Measurements from ENCODE around the gene PGD. TPM values are rescaled to one million over a fixed set of nuclear protein-coding genes. Genes with fewer than 3 reads are reported as not detected.

PGD gene
- 208 and 239 TPM in 2 replicates for total RNA-seq

- DNase-seq (ENCODE audit: low read depth): peak; percentile 86
- TF ChIP-seq CTCF (IDR thresholded peaks at IDR 0.05; ENCODE audit: insufficient read depth, low read length, poor library complexity, severe bottlenecking): no peak
- H3K4me3 ChIP-seq (ENCODE audit: low read depth, low read length): peak within 1 kb of the TSS; percentile 92
- H3K27me3 ChIP-seq (ENCODE audit: control insufficient read depth, insufficient read depth, low read length): no peaks in the 10 kb centered on the region
- H3K36me3 ChIP-seq (ENCODE audit: control insufficient read depth, insufficient read depth, low read length): peaks cover 1% of the 10 kb centered on the region
Measured at GRCh38 chr1:10398734-10399443, at the start of gene PGD. Gene PGD, plus strand, starts transcription at chr1:10399064. Its CDS starts 54 bp downstream, at chr1:10399118.

- no peak for TF ChIP-seq CTCF (IDR thresholded peaks at IDR 0.05; ENCODE audit: insufficient read depth, low read length, poor library complexity, severe bottlenecking)
- Histone ChIP-seq H3K27me3 (ENCODE audit: control insufficient read depth, insufficient read depth, low read length) (no peaks in the 10 kb centered on the region), H3K4me3 (ENCODE audit: low read depth, low read length) (no peak overlapping the region), H3K36me3 (ENCODE audit: control insufficient read depth, insufficient read depth, low read length) (no peaks in the 10 kb centered on the region)
- DNase-seq (ENCODE audit: low read depth): no peak
Measured at GRCh38 chr1:10353282-10353681, 45.6 kb upstream of the PGD start.

- no peaks in the 10 kb centered on the region for H3K27me3 ChIP-seq (ENCODE audit: control insufficient read depth, insufficient read depth, low read length)
- no peak for DNase-seq (ENCODE audit: low read depth)
- H3K36me3 ChIP-seq (ENCODE audit: control insufficient read depth, insufficient read depth, low read length): no peaks in the 10 kb centered on the region
- TF ChIP-seq CTCF (IDR thresholded peaks at IDR 0.05; ENCODE audit: insufficient read depth, low read length, poor library complexity, severe bottlenecking): no peak
- no peak overlapping the region for H3K4me3 ChIP-seq (ENCODE audit: low read depth, low read length)
Measured at GRCh38 chr1:10353693-10354092, 45.2 kb upstream of the PGD start.

- Histone ChIP-seq H3K27me3 (ENCODE audit: control insufficient read depth, insufficient read depth, low read length) (no peaks in the 10 kb centered on the region), H3K36me3 (ENCODE audit: control insufficient read depth, insufficient read depth, low read length) (peaks cover under 1% of the 10 kb centered on the region), H3K4me3 (ENCODE audit: low read depth, low read length) (no peak overlapping the region)
- TF ChIP-seq CTCF (IDR thresholded peaks at IDR 0.05; ENCODE audit: insufficient read depth, low read length, poor library complexity, severe bottlenecking): no peak
- no peak for DNase-seq (ENCODE audit: low read depth)
Measured at GRCh38 chr1:10360045-10360444, 38.8 kb upstream of the PGD start.

- Histone ChIP-seq H3K4me3 (ENCODE audit: low read depth, low read length) (no peak overlapping the region), H3K27me3 (ENCODE audit: control insufficient read depth, insufficient read depth, low read length) (no peaks in the 10 kb centered on the region), H3K36me3 (ENCODE audit: control insufficient read depth, insufficient read depth, low read length) (peaks cover 2% of the 10 kb centered on the region)
- no peak for DNase-seq (ENCODE audit: low read depth)
- no peak for TF ChIP-seq CTCF (IDR thresholded peaks at IDR 0.05; ENCODE audit: insufficient read depth, low read length, poor library complexity, severe bottlenecking)
Measured at GRCh38 chr1:10361515-10361914, 37.3 kb upstream of the PGD start.

GRCh38 chr1:10368194-10368593 lies 30.7 kb upstream of the PGD start:
- TF ChIP-seq CTCF (IDR thresholded peaks at IDR 0.05; ENCODE audit: insufficient read depth, low read length, poor library complexity, severe bottlenecking): no peak
- no peaks in the 10 kb centered on the region for H3K27me3 ChIP-seq (ENCODE audit: control insufficient read depth, insufficient read depth, low read length)
- no peak for DNase-seq (ENCODE audit: low read depth)
- no peak overlapping the region for H3K4me3 ChIP-seq (ENCODE audit: low read depth, low read length)
- H3K36me3 ChIP-seq (ENCODE audit: control insufficient read depth, insufficient read depth, low read length): peaks cover 7% of the 10 kb centered on the region
